ENCODE measurements around the gene MPL. TPM values are rescaled to one million over a fixed set of nuclear protein-coding genes. Genes with fewer than 3 reads are reported as not detected.

The MPL gene
- total and polyA plus RNA-seq, 2 of the 13 experiments (the other 11 are each of a cell fraction or from before 2014, with no cell fraction given), result not detected

DNA sequence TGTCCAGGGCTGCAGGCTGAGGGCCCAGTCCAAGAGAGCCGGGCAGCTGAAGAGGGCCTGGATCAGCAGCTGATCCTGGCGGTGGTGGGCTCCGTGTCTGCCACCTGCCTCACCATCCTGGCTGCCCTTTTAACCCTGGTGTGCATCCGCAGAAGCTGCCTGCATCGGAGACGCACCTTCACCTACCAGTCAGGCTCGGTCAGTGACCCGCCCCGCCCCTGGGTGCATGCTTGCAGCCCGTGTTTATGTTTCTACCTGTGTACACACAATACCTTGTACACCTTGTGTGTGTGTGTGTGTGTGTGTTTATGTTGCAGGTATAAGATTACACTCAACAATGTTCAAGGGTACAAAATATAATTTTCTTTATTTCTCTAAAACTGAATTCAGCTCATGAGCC lies 23.8 kb upstream of the MPL start (continued):
- TF ChIP-seq PCBP1 (IDR thresholded peaks at IDR 0.05; ENCODE audit: borderline replicate concordance, low read depth, low read length), result no peak
- TF ChIP-seq, protein P1, sequence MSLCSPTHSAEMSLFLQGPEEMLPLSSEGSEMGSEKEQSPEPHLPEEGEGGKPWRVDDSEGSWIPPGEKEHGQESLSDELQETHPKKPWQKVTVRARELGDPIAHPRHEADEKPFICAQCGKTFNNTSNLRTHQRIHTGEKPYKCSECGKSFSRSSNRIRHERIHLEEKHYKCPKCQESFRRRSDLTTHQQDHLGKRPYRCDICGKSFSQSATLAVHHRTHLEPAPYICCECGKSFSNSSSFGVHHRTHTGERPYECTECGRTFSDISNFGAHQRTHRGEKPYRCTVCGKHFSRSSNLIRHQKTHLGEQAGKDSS (CRISPR knock-in tag; IDR thresholded peaks at IDR 0.05; ENCODE audit: borderline replicate concordance, low read depth), result no peak
- peak; percentile 61; the same call in 1 of the 2 replicates for TF ChIP-seq HHEX (CRISPR knock-in tag; IDR thresholded peaks at IDR 0.05)
- no peak for TF ChIP-seq FOXA1 (IDR thresholded peaks at IDR 0.05)
- peak; percentile 66 for TF ChIP-seq FOXA1 (CRISPR knock-in tag; IDR thresholded peaks at IDR 0.05)
- no peak for TF ChIP-seq RCOR2 (CRISPR knock-in tag; IDR thresholded peaks at IDR 0.05)
- TF ChIP-seq, protein P2, sequence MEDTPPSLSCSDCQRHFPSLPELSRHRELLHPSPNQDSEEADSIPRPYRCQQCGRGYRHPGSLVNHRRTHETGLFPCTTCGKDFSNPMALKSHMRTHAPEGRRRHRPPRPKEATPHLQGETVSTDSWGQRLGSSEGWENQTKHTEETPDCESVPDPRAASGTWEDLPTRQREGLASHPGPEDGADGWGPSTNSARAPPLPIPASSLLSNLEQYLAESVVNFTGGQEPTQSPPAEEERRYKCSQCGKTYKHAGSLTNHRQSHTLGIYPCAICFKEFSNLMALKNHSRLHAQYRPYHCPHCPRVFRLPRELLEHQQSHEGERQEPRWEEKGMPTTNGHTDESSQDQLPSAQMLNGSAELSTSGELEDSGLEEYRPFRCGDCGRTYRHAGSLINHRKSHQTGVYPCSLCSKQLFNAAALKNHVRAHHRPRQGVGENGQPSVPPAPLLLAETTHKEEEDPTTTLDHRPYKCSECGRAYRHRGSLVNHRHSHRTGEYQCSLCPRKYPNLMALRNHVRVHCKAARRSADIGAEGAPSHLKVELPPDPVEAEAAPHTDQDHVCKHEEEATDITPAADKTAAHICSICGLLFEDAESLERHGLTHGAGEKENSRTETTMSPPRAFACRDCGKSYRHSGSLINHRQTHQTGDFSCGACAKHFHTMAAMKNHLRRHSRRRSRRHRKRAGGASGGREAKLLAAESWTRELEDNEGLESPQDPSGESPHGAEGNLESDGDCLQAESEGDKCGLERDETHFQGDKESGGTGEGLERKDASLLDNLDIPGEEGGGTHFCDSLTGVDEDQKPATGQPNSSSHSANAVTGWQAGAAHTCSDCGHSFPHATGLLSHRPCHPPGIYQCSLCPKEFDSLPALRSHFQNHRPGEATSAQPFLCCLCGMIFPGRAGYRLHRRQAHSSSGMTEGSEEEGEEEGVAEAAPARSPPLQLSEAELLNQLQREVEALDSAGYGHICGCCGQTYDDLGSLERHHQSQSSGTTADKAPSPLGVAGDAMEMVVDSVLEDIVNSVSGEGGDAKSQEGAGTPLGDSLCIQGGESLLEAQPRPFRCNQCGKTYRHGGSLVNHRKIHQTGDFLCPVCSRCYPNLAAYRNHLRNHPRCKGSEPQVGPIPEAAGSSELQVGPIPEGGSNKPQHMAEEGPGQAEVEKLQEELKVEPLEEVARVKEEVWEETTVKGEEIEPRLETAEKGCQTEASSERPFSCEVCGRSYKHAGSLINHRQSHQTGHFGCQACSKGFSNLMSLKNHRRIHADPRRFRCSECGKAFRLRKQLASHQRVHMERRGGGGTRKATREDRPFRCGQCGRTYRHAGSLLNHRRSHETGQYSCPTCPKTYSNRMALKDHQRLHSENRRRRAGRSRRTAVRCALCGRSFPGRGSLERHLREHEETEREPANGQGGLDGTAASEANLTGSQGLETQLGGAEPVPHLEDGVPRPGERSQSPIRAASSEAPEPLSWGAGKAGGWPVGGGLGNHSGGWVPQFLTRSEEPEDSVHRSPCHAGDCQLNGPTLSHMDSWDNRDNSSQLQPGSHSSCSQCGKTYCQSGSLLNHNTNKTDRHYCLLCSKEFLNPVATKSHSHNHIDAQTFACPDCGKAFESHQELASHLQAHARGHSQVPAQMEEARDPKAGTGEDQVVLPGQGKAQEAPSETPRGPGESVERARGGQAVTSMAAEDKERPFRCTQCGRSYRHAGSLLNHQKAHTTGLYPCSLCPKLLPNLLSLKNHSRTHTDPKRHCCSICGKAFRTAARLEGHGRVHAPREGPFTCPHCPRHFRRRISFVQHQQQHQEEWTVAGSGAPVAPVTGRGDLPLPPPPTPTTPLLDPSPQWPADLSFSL (CRISPR knock-in tag; IDR thresholded peaks at IDR 0.05), result peak; percentile 73; the same call in 1 of the 2 replicates
- TF ChIP-seq TBP (CRISPR knock-in tag; IDR thresholded peaks at IDR 0.05), result no peak
- TF ChIP-seq, protein P3, sequence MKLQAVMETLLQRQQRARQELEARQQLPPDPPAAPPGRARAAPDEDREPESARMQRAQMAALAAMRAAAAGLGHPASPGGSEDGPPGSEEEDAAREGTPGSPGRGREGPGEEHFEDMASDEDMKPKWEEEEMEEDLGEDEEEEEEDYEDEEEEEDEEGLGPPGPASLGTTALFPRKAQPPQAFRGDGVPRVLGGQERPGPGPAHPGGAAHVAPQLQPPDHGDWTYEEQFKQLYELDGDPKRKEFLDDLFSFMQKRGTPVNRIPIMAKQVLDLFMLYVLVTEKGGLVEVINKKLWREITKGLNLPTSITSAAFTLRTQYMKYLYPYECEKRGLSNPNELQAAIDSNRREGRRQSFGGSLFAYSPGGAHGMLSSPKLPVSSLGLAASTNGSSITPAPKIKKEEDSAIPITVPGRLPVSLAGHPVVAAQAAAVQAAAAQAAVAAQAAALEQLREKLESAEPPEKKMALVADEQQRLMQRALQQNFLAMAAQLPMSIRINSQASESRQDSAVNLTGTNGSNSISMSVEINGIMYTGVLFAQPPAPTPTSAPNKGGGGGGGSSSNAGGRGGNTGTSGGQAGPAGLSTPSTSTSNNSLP (IDR thresholded peaks at IDR 0.05; ENCODE audit: low read depth, low read length), result no peak
- no peak for TF ChIP-seq SNAI1 (CRISPR knock-in tag; IDR thresholded peaks at IDR 0.05; ENCODE audit: borderline replicate concordance)
- TF ChIP-seq, protein P4, sequence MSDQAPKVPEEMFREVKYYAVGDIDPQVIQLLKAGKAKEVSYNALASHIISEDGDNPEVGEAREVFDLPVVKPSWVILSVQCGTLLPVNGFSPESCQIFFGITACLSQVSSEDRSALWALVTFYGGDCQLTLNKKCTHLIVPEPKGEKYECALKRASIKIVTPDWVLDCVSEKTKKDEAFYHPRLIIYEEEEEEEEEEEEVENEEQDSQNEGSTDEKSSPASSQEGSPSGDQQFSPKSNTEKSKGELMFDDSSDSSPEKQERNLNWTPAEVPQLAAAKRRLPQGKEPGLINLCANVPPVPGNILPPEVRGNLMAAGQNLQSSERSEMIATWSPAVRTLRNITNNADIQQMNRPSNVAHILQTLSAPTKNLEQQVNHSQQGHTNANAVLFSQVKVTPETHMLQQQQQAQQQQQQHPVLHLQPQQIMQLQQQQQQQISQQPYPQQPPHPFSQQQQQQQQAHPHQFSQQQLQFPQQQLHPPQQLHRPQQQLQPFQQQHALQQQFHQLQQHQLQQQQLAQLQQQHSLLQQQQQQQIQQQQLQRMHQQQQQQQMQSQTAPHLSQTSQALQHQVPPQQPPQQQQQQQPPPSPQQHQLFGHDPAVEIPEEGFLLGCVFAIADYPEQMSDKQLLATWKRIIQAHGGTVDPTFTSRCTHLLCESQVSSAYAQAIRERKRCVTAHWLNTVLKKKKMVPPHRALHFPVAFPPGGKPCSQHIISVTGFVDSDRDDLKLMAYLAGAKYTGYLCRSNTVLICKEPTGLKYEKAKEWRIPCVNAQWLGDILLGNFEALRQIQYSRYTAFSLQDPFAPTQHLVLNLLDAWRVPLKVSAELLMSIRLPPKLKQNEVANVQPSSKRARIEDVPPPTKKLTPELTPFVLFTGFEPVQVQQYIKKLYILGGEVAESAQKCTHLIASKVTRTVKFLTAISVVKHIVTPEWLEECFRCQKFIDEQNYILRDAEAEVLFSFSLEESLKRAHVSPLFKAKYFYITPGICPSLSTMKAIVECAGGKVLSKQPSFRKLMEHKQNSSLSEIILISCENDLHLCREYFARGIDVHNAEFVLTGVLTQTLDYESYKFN (CRISPR knock-in tag; conservative IDR thresholded peaks at IDR 0.05), result 0 out of 2 replicates have a peak, but pooled peaks have one; percentile 20
- no peak for TF ChIP-seq ZMAT3 (CRISPR knock-in tag; conservative IDR thresholded peaks at IDR 0.05)
- no peak for TF ChIP-seq ZNF605 (CRISPR knock-in tag; IDR thresholded peaks at IDR 0.05)
- TF ChIP-seq SP5 (CRISPR knock-in tag; IDR thresholded peaks at IDR 0.05; ENCODE audit: borderline replicate concordance, low read depth), result peak; percentile 82; the same call in 1 of the 2 replicates
- TF ChIP-seq FOXO1 (CRISPR knock-in tag; IDR thresholded peaks at IDR 0.05), result peak; percentile 19; the same call in 1 of the 2 replicates
- TF ChIP-seq NBN (conservative IDR thresholded peaks at IDR 0.05), result no peak
- no peak for TF ChIP-seq ZFP41 (CRISPR knock-in tag; IDR thresholded peaks at IDR 0.05; ENCODE audit: borderline replicate concordance)
- TF ChIP-seq GATAD2A (CRISPR knock-in tag; IDR thresholded peaks at IDR 0.05), result peak; percentile 35; the same call in 1 of the 2 replicates
- no peak for TF ChIP-seq PPARG (CRISPR knock-in tag; conservative IDR thresholded peaks at IDR 0.05)
- no peak for TF ChIP-seq FOXP1 (IDR thresholded peaks at IDR 0.05)
- TF ChIP-seq FOXP1 (CRISPR knock-in tag; IDR thresholded peaks at IDR 0.05), result peak; percentile 91

Measured in HepG2 (cell line).